ENCODE data around the gene RBMS1. TPM values are rescaled to one million over a fixed set of nuclear protein-coding genes. Genes with fewer than 3 reads are reported as not detected.

Gene RBMS1
- total and polyA plus RNA-seq, 2 experiments from 2014 or later = 55.5 to 94.8 TPM

DNA sequence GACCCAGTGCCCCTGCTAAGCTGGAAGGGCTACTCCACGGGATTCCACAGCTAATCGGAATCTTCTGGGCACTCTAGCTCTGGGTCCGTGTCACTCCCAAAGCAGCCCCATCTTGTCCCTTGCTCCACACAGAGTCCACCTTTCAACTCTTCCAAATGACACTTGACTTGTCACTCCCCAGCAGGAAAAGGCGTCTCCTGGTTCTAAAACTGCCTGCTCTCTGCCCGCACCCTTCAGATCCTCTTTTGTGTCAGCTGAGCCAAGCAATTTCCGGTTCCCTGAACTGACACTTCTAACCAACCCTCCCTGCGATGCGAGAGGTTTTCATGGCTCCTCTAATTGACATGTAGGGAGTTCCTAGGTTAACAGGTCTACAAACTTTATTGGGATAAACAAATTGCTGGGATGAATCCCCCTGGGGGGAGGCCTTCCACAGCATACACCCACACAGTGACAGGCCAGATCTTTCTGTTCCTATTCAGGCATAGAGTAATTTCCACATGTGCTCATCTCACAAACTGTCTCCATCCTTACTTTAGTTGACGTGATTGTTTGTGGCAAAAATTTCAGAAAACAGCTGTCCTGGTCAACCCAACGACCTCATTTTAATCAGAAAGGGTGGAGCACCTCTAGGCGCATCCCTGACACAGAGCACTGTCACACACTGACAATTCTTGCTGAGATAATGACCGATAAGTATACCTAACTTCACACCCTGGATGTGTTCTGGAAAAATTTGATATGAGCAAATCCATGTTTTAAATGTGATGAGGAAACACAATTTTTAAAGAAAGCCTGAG, 104.9 kb downstream of the RBMS1 start:
- no peaks in the 10 kb centered on the region for H3K27me3 ChIP-seq (ENCODE audit: insufficient read depth)
- TF ChIP-seq EZH2phosphoT487 (IDR thresholded peaks at IDR 0.05; ENCODE audit: unreplicated experiment) (no peak), CTCF (conservative IDR thresholded peaks at IDR 0.05; ENCODE audit: low read depth in 2 of 2) (no peak), ZNF114 (CRISPR knock-in tag; IDR thresholded peaks at IDR 0.05) (no peak), CREB1 (CRISPR knock-in tag; IDR thresholded peaks at IDR 0.05; ENCODE audit: low read depth) (no peak), NANOG (IDR thresholded peaks at IDR 0.05; ENCODE audit: borderline replicate concordance) (no peak), ZNF331 (CRISPR knock-in tag; IDR thresholded peaks at IDR 0.05; ENCODE audit: low read depth) (no peak), JUNB (IDR thresholded peaks at IDR 0.05; ENCODE audit: unreplicated experiment) (no peak), ZNF462 (CRISPR knock-in tag; IDR thresholded peaks at IDR 0.05) (no peak), EZH2 (IDR thresholded peaks at IDR 0.05; ENCODE audit: low read depth, unreplicated experiment) (no peak), POLR2AphosphoS5 (IDR thresholded peaks at IDR 0.05; ENCODE audit: low read depth) (no peak), STAT1 (IDR thresholded peaks at IDR 0.05; ENCODE audit: unreplicated experiment) (no peak)
- TF ChIP-seq, protein P1, sequence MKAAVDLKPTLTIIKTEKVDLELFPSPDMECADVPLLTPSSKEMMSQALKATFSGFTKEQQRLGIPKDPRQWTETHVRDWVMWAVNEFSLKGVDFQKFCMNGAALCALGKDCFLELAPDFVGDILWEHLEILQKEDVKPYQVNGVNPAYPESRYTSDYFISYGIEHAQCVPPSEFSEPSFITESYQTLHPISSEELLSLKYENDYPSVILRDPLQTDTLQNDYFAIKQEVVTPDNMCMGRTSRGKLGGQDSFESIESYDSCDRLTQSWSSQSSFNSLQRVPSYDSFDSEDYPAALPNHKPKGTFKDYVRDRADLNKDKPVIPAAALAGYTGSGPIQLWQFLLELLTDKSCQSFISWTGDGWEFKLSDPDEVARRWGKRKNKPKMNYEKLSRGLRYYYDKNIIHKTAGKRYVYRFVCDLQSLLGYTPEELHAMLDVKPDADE (IDR thresholded peaks at IDR 0.05) = no peak
- TF ChIP-seq, protein P2, sequence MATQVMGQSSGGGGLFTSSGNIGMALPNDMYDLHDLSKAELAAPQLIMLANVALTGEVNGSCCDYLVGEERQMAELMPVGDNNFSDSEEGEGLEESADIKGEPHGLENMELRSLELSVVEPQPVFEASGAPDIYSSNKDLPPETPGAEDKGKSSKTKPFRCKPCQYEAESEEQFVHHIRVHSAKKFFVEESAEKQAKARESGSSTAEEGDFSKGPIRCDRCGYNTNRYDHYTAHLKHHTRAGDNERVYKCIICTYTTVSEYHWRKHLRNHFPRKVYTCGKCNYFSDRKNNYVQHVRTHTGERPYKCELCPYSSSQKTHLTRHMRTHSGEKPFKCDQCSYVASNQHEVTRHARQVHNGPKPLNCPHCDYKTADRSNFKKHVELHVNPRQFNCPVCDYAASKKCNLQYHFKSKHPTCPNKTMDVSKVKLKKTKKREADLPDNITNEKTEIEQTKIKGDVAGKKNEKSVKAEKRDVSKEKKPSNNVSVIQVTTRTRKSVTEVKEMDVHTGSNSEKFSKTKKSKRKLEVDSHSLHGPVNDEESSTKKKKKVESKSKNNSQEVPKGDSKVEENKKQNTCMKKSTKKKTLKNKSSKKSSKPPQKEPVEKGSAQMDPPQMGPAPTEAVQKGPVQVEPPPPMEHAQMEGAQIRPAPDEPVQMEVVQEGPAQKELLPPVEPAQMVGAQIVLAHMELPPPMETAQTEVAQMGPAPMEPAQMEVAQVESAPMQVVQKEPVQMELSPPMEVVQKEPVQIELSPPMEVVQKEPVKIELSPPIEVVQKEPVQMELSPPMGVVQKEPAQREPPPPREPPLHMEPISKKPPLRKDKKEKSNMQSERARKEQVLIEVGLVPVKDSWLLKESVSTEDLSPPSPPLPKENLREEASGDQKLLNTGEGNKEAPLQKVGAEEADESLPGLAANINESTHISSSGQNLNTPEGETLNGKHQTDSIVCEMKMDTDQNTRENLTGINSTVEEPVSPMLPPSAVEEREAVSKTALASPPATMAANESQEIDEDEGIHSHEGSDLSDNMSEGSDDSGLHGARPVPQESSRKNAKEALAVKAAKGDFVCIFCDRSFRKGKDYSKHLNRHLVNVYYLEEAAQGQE (IDR thresholded peaks at IDR 0.05; ENCODE audit: unreplicated experiment) = no peak
- H4K20me1 ChIP-seq (replicated peaks; ENCODE audit: insufficient read depth) = peaks cover 25% of the 10 kb centered on the region
- H3K27ac ChIP-seq (ENCODE audit: low read depth) = no peak overlapping the region
- H3K79me2 ChIP-seq (replicated peaks; ENCODE audit: insufficient read depth) = peaks cover 99% of the 10 kb centered on the region
- H3K9me2 ChIP-seq (ENCODE audit: insufficient read depth) = no peaks in the 10 kb centered on the region
- H3F3A ChIP-seq (replicated peaks; ENCODE audit: low read depth) = no peaks in the 10 kb centered on the region
- H3K36me3 ChIP-seq (ENCODE audit: insufficient read depth) = no peaks in the 10 kb centered on the region
- Mint-ChIP-seq H3K27ac (no peak overlapping the region), H3K4me1 (peaks cover 52% of the 10 kb centered on the region), H3K27me3 (ENCODE audit: insufficient read depth, low read depth, poor library complexity) (peaks cover 4% of the 10 kb centered on the region), H3K9me3 (no peaks in the 10 kb centered on the region), H3K4me3 (no peak overlapping the region; the same call in 2 of the 3 replicates), H3K36me3 (ENCODE audit: low read depth) (no peaks in the 10 kb centered on the region; the same call in 2 of the 3 replicates)
- peak; percentile 45 for DNase-seq (ENCODE audit: low spot score)
- peak; percentile 54 for ATAC-seq
- H3K4me3 ChIP-seq = no peak overlapping the region
- H2AFZ ChIP-seq = no peak overlapping the region
- peak overlapping the region; percentile 55 for H3K4me2 ChIP-seq
- H3K4me1 ChIP-seq (ENCODE audit: insufficient read depth) = peaks cover 50% of the 10 kb centered on the region

Measured in GM23338 (cell line).